IPS DF 4.7 (cell line): Measurements from ENCODE around the gene HOXB5.

ENCODE experiments used
- DNase-seq: peaks from one replicate; pipeline ENCODE4 v3.0.0-alpha.2; 2013; ENCODE audit warnings: low spot score; ENCODE audit errors: extremely low read depth

HOXB5 gene

DNA sequence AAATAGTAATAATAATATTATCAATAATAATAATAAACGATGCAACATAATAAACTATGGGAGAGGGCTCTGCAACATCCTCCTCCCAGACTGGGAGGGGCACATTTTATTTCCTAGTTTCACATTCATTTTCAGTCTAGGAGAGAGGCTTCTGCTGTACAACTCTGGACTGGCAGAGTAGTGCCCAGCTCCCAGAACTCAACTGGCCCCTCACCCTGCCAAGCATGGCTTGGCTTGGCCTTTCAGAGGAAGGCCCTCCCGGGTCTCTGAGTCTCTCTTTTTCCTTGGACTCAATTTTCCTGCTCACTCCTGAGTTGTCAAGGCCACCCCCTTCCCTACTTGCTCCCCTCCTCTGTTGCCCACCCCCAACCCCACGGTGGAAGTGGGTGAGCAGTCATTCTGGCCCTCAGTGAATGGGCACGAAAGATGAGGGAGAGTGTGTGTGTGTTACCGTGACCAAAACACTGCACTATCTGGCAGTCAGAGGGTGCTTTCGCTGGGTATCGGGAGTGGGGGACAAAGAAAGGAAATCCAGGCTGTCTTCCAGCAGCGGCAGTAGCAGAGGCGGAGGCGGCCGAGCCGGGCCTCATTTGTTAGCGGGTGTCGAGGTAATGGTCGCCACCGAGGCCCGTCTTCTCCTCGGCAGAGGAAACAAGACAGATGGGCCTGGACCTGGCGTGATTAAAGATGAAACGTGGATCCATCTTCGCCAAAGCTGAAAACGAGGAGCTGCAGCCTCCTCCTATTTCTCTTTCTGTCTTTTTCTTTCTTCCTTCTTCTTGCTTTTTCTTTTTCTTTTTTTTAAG lies 17.7 kb downstream of the HOXB5 start:
- no peak for DNase-seq

DNA sequence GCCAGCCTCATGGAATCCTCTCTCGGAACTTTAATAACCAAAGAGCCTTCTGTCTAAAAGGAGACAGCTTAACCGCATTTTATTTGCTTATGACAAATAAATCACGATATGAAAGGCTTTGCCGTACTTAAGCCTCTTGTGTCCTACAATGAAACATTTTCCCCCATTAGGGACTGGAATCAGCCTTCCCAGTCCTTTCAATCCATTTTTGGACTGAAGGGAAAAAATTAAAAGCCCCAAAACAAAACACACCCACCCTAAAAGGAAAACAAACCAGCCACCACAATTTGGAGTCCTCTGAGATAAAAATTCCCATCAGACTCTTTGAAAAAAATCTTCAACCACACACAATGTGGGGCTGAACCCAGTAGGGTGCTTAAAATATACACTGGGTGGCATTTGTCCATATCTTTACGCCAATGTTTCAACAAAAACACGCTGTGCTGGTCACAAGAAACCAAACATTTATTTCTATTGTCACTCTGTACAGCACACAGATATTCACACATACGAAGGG lies 18.5 kb downstream of the HOXB5 start:
- DNase-seq, result no peak

DNA sequence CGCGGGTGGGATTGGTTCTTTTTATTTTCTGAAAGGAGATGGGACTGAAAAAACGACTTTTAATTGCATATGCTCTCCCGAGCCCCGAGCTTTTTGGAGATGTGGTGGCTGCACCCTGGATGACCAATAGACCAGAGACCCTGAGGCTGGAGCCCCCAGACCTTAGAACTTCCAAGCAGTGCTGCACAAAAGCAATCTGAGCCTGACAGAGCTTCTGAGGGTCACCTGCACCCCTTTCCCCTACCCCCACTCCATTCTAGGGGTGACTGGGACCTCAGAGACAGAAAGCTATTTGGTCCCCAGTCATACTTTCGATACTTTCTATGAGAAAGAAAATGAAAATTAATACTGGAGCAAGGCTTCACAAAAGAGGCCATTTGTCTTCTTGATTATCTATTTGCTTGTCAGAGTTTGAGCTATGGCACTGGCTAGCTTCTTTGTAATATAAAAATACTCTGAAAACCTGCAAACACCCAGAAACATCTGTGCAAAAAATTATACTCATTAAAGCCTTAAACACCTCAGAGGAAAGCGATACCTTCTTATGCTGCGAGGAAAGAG lies 19.0 kb downstream of the HOXB5 start:
- no peak for DNase-seq

DNA sequence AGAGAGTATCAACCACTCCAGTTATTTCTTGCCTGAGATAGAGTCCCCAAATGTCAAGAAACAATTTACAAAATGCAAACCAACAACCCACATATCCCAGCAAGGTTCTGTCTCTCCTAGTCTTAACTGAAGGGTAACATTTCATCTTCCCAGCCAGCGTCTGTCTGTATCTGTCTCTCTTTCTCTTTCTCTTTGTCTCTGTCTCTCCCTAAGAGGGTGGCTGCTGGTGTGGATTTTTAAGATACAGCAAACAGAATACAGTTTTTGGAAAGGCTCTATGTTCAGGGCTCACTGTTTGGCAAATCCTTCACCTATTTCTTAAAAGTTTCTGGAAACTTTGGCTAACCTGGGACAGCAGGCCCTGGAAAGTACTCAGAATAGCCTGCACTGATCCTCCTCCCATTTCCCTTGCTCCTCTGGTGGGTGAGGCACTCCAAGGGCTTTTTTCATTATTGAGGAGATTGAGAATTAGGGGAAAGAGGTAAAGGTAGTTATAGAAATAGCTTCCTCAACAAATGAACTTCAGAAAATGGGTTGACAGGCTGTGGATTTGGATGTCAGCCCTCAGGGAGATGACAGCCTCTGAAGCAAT lies 21.7 kb downstream of the HOXB5 start:
- no peak for DNase-seq

DNA sequence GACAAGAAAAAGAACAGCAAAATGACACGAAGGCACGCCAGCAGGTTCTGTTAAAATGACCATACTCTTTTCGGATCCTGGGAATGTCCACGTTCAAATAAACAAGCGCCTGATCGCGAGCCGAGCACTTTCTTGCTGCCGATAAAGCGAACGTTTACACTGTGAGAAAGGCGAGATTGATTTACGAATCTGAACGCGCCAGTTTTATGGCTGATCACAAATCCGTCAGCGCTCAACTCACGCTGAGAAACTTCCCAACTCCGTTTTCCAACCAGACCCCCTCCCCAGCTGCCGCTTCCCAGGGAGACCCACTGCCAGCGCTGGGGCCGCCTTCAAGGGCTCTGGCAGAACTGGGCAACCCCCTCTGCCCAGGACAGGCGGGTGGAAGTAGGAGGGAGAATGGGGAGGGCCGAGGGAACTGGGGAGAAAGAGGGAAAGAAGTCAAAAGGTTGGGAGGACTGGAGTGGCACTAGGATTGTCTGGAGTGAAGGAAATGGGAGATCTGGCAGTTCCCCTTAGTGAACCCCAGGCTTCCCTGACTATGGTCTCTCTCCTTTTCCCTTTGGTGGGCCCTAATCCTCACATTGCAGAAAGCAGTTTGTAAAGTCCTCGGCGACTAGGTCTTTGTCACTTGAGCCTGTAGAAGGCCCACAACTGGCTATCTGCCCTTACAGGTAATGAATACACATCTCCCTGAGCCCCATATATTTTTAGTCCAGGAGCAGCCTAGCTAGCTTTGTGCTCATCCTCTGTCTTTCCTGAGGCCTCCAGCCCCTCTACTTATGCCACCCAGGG lies 22.4 kb downstream of the HOXB5 start:
- no peak for DNase-seq

DNA sequence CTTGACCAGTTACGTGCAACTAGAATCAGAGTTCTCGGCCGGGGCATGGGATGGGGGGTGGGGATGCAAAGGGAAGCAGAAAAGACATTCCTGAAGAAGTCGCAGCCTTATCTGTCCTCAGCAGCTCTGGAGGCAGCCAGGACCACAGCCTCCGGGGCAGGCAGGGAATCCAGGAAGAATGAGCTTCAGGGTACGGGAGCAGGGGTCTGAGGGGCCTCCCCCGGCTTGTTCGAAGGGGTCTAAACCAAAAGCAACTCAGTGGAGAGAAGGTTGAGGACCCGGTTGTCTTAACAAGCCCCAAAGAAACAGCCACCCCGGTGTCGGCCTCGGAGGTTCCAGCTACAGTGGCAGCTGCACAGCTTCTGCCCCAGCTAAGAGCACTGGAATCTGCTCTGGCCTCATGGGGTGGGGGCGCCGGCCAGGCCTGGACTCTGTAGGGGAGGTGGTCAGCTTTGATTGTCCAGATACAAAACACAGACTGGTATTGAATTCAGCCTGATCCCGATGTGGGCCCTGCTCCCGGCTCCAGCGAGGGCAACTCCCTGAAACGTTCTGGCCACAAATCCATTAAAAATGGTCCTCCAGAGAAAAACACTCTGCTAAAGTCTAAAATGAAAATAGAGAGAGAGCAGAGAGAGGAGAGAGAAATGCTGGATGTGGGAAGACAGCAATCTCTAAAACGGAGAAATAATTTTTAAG lies 23.1 kb downstream of the HOXB5 start:
- no peak for DNase-seq

DNA sequence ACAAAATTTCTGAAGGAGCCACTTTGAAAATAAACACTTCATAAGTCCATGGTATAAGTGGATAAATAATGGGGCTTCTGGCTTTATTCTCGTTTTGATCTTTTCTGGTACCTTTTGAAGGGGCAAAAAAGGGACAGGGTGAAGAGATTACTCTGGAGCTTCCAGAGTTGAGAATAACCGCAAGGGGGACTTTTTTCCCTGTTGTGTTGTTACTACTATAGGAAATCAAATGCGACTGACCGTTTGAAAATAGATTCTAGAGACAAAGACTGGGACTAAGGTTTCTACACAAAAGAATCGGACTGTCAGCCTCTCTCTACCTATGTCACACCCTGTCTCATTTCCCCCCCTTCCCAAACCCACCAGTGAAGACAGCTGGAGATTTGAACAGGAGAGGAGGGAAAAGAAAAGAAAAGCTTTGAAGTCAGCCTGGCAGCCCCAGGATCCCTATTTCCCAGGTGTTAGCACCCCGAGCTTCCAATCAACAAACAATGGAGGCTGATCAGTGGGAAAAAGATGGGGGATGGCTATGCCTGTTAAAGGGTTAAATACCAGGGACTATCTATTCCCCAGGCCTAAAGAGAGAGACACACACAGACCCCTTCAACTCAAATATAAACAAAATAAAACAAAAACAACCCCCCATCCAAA lies 23.8 kb downstream of the HOXB5 start:
- DNase-seq, result no peak

DNA sequence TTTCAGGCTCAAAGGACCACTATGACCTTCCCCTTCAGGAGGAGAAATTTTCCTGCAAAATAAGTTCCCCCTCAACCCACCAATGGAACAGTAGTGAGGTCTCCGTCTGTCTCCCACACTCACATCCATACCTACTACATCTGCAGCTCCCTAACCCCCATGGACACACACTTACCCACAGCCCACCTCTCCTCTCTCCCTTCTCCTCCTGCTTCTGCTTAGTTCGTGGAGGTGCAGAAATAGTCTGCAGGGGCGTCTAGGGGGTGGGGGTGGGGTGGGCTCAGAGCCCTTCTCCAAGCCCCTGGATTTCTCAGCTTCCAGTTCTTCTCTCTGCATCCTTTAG lies 24.4 kb downstream of the HOXB5 start:
- DNase-seq, result no peak

DNA sequence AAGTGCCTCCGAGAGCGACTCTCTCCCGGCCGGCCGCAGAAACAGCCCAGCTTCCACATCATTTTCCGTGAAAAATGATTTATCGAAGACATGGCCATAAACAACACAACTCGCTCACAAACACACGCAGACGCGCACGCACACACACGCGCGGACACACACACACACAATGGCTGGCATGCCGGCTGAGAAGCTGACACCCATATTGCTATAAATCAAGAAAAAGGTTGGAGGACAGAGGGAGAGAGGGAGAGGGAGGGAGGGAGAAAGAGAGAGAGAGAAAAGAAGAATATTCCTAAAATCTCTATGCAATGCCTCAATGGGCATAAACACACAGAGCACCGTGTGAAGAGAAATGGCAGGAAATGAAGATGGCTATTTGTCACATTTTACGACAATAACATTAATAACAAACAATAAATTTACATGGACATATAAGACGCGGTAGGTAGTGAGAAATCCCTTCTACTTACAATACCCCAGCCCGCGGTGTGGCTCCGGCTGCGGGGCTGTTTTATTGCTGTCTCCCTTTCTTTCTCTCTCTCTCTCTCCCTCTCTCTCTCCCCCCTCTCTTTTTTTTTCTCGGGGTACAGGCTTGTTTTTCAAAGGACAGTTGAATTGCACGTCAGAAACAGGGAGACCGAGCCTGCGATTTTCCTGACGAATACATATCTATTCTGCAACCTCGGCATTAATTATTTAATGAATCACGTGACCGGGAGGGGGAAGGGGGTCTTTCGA lies 24.9 kb downstream of the HOXB5 start:
- DNase-seq, result no peak

DNA sequence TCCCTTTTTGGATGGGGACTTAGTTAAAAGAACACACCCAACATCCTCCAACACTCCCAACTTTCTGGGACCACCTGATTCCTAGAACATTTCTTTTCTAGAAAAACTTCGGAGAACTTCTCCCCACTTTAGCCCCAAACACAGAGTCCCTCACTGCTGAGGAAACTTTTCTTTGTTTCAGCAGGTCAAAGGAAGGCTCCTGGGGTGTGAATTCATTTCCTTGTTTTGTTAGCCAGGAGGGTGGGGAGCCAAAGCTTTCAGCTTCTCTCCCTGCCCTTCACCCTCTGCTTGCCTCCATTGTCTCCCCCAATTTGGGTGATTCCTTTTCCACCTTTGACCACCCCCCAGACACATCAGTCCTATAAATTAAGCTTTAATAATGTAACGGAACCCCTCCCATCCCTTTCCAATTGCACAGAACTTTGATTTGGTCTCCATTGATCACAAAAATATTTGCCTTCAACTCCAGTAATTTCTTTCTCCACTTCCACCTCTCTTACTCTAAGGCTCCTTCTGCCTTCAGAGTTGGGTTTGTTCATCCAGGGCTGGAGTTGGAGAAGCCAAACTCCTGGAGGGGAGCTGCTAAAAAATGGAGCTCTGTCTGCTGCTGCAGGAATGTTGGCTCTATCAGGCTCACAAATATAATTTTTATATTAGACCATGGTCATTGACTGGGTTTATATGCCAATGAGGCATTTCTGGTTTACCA lies 25.8 kb downstream of the HOXB5 start:
- no peak for DNase-seq

DNA sequence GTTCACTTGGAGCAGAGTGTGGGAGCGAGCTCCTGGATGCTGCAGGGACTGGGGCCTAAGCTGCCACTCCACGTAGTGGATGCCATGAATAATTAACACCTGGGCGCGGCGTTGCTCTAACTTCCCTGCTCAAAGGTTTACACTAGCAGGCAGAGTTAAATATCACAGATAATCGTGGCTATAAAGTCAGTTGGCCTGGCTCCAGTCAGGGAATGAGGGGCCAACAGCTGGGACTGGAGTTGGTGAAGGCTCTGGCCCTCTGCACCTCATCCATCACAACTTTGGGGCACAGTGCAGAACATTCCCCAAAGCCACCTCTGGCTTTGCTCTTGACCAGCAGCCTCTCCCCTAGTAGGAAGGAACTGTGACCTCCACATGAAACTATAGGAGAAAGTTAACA lies 26.4 kb downstream of the HOXB5 start:
- no peak for DNase-seq

DNA sequence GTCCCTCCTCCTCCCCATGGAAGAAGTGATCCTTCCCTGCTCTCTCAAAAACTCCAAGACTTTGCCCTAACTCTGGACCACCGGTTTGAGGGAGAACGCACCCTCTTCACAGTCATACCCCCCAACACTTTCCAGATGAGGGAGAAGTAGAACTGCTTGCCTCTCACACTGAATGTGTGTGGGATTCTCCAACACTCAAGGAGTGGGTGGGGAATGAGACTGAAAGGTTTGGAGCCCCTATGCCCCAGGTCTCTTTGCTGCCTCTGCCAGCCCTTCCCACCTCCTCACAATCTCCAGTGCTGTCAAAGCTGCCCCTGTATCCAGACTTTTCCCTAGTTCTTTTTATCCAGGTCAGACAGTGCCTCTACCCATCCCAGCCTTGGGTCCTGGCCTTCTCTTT lies 26.9 kb downstream of the HOXB5 start:
- DNase-seq, result no peak

DNA sequence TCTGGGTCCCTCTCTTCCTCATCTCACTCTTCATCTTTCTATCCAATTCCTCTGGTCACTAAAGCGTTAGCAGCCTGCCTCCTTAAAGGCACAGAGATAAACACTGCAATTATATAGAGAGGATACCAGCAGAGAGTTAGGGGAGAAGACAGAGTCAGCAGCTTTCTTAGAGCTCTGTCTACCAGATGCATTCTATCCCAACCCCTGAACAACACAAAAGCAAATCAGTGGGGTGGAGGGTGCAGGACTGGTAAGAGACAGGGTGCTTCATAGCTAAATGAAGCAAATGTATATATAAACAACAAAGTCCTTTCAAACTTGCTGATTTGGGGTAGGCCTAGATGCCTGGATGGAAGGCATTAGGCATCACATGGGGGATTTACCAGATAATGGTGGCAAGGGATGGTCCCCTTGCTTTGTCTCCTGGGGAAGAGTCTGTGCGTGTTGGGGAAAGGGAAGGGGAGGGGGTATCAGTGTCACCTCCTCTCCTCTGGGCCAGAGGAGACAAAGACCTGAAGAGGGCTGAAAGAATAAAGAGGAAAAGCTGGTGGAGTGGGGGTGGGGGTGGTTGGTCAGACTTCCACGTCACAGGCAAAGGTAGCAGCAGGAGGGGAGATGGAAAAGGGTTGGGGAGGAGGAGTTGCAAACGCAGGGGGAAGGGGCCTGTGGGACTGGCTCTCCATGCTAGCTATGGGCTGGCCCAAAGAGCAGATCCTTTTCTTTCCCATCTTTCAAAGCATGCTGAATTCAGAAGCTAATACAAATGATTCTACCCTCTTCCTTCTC lies 27.5 kb downstream of the HOXB5 start:
- no peak for DNase-seq

DNA sequence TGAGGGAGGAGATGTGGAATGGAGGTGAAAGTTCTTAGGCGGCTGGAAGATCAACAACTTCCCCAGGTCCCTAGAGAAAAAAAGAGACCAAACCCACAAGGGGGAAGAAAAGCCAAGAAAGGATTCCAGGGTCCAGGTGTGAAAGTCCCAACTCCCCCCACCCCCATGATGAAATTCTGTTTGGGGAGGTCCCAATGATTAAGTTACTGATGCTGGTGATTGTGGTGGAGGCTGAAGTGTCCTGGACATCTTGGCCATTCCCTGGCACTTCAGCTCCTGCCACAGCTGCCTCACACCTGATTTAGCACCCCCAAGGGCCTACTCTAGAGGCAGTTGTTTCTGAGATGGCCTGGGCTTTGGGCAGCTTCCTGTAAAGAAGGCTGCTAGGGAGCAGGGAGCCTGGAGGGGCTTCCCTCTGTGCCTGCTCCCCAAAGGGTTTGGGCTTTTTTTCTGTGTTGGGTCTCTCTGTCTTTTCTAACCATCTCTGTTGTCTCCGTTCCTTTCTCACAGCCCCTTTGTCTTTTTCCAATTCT lies 28.5 kb downstream of the HOXB5 start:
- DNase-seq, result no peak

DNA sequence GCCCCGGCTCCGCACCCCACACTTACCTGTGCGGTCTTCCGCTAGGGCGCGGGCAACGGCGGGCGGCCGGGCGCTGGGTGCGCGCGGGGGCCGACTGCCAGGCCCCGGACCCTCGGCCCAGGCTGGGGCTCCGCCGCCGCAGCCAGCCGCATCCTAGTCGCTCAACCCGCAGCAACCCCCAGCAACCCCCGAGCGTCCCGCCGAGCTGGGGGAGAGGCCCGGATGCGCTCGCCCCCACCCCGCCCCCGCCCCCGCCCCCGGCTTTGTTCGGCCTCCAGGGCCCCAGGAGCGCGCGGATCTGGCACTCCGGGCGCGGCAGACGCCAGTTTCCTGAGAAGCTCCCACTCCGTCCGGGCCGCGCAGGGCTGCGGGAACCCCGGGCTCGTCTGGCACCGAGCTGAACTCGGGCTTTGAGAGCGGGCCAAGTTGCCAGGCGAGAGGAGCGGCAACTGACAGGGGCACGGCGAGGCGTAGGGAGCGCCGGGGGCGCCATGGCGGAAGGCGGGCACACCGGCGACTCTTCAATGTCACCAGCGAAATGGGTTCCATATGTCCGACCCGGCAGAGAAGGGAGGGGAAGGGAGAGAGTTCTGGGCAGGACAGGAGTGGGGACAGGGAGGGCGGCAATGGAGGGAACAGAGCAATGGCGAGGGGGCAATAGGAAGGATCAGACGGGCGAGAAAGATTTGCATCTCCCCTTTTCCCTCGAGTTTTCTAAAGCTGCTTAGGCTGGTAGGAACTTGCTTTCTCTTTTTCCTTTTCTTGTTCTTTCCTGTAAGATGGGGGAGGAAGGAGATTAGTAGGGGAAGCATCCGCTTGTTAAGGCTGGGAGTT lies 29.2 kb downstream of the HOXB5 start:
- no peak for DNase-seq

DNA sequence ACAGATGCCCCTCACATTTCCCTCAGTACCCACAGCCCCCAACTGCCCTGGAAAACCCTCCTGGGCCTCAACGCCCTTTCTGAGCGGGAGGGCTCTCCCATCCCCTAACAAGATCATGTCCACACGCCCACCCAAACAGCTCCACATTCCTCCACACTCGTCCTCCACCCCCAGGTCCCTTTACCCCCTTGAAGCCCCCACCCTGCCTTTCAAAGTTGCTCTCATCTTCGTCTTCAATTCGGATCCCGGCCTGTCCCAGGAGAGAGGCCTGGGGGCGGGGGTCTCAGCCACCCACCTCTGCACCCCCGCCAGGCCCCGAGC lies 29.8 kb downstream of the HOXB5 start:
- DNase-seq, result no peak

DNA sequence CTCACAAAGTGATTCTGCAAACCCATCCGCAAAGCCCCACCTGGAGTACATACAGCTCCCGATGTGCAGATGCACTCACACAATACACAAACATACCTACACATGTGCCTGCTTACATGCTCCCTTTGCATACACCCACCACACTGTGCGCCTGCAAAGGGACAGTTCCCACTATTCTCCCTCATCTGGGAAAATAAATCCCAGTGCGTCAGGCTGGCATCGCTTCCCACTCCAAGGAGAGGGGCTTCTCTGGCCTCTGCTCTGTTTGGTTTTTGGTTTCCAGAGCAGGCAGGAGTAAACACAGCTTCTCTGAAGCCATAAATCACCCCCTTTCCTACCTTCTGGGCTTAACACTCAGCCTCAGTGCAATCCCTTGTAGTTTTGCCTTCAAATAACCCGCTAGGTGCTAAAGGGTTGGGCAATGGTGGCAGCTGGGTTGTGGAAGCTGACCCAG lies 30.2 kb downstream of the HOXB5 start:
- DNase-seq, result no peak

DNA sequence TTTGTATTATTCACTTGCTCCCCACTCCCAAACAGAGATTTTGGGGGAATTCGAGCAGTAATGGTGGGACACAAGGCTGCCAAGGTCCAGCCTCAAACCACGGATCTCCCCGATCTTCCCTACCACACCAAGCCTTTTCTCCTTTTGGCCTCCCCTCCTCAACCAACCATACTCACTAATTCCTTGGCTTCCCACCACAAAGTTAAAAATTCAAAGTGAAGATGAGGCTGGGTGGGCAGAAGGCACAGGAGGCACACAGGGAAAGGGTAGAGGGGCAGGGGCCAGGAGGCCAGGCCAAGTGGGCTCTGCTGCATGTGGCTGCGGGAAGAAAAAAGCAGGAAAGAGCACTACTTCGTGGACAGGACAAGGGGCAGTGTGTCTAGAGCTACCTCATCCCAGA lies 30.6 kb downstream of the HOXB5 start:
- DNase-seq, result no peak
